ENCODE results near the gene RNF31. TPM values are rescaled to one million over a fixed set of nuclear protein-coding genes. Genes with fewer than 3 reads are reported as not detected.

Gene RNF31
- total and polyA plus RNA-seq, 2 of the 13 experiments (the other 11 are each of a cell fraction or from before 2014, with no cell fraction given), result 48.2 to 86.8 TPM

DNA sequence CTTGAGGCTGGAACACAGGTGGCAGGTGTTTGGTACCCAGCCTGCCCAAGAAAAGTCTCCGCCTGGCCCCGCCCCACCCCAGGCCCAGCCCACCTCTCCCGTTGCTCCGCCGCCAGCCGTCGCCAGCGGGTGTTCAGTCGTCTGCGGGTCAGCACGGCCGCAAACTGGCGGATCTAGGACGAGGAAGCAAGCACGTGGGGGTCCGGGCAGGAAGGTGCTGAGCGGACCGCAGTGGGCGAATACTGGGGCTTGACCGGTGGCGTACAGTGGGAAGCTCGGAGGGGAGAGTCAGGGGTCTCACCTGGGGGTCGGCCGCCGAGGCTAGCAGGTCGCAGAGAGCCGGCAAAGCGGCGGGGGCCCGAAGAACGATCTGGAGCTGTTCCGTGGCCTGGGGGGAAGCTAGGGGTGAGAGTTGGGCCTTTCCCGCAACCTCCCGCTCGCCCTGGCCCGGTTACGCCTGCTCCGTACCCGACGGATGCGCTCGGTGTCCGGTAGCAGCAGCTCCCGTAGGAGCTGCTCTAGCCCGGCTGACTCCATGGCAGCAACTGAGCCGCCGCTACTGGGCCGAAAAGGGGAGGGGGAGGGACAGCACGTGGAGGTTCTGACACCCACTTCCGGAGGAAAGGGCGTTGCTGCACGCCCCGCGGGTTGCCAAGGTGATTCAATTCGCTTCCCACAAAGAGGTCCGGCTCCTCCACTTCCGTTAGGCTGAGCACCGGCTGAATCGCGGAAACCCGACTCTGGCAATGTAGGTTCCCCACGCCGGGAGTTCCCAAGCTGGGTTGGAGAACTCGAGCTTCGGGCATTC lies 41.2 kb downstream of the RNF31 start, which contains the start of gene IPO4 (continued):
- TF ChIP-seq, protein P1, sequence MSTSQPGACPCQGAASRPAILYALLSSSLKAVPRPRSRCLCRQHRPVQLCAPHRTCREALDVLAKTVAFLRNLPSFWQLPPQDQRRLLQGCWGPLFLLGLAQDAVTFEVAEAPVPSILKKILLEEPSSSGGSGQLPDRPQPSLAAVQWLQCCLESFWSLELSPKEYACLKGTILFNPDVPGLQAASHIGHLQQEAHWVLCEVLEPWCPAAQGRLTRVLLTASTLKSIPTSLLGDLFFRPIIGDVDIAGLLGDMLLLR (CRISPR knock-in tag; IDR thresholded peaks at IDR 0.05), result peak; percentile 100
- TF ChIP-seq KAT7 (CRISPR knock-in tag; IDR thresholded peaks at IDR 0.05; ENCODE audit: borderline replicate concordance) (peak; percentile 99), RFX1 (IDR thresholded peaks at IDR 0.05) (peak; percentile 99), ZNF598 (CRISPR knock-in tag; IDR thresholded peaks at IDR 0.05; ENCODE audit: borderline replicate concordance) (peak; percentile 99), KDM5B (CRISPR knock-in tag; IDR thresholded peaks at IDR 0.05; ENCODE audit: borderline replicate concordance) (peak; percentile 100), ZNF260 (CRISPR knock-in tag; IDR thresholded peaks at IDR 0.05; ENCODE audit: borderline replicate concordance, low read depth) (no peak), ZNF333 (CRISPR knock-in tag; IDR thresholded peaks at IDR 0.05; ENCODE audit: borderline replicate concordance) (peak; percentile 99), SMARCE1 (IDR thresholded peaks at IDR 0.05; ENCODE audit: borderline replicate concordance) (no peak), NFE2L1 (CRISPR knock-in tag; IDR thresholded peaks at IDR 0.05; ENCODE audit: borderline replicate concordance) (no peak; the same call in 1 of the 2 replicates), PHF20 (CRISPR knock-in tag; IDR thresholded peaks at IDR 0.05) (no peak), TARDBP (CRISPR knock-in tag; IDR thresholded peaks at IDR 0.05) (peak; percentile 100), GATA4 (IDR thresholded peaks at IDR 0.05; ENCODE audit: borderline replicate concordance, low read depth) (peak; percentile 79; the same call in 1 of the 2 replicates), ZNF350 (CRISPR knock-in tag; IDR thresholded peaks at IDR 0.05; ENCODE audit: borderline replicate concordance, low read depth) (peak; percentile 100)
- TF ChIP-seq, protein P2, sequence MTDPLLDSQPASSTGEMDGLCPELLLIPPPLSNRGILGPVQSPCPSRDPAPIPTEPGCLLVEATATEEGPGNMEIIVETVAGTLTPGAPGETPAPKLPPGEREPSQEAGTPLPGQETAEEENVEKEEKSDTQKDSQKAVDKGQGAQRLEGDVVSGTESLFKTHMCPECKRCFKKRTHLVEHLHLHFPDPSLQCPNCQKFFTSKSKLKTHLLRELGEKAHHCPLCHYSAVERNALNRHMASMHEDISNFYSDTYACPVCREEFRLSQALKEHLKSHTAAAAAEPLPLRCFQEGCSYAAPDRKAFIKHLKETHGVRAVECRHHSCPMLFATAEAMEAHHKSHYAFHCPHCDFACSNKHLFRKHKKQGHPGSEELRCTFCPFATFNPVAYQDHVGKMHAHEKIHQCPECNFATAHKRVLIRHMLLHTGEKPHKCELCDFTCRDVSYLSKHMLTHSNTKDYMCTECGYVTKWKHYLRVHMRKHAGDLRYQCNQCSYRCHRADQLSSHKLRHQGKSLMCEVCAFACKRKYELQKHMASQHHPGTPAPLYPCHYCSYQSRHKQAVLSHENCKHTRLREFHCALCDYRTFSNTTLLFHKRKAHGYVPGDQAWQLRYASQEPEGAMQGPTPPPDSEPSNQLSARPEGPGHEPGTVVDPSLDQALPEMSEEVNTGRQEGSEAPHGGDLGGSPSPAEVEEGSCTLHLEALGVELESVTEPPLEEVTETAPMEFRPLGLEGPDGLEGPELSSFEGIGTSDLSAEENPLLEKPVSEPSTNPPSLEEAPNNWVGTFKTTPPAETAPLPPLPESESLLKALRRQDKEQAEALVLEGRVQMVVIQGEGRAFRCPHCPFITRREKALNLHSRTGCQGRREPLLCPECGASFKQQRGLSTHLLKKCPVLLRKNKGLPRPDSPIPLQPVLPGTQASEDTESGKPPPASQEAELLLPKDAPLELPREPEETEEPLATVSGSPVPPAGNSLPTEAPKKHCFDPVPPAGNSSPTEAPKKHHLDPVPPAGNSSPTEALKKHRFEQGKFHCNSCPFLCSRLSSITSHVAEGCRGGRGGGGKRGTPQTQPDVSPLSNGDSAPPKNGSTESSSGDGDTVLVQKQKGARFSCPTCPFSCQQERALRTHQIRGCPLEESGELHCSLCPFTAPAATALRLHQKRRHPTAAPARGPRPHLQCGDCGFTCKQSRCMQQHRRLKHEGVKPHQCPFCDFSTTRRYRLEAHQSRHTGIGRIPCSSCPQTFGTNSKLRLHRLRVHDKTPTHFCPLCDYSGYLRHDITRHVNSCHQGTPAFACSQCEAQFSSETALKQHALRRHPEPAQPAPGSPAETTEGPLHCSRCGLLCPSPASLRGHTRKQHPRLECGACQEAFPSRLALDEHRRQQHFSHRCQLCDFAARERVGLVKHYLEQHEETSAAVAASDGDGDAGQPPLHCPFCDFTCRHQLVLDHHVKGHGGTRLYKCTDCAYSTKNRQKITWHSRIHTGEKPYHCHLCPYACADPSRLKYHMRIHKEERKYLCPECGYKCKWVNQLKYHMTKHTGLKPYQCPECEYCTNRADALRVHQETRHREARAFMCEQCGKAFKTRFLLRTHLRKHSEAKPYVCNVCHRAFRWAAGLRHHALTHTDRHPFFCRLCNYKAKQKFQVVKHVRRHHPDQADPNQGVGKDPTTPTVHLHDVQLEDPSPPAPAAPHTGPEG (CRISPR knock-in tag; IDR thresholded peaks at IDR 0.05), result peak; percentile 92
- TF ChIP-seq, protein P3, sequence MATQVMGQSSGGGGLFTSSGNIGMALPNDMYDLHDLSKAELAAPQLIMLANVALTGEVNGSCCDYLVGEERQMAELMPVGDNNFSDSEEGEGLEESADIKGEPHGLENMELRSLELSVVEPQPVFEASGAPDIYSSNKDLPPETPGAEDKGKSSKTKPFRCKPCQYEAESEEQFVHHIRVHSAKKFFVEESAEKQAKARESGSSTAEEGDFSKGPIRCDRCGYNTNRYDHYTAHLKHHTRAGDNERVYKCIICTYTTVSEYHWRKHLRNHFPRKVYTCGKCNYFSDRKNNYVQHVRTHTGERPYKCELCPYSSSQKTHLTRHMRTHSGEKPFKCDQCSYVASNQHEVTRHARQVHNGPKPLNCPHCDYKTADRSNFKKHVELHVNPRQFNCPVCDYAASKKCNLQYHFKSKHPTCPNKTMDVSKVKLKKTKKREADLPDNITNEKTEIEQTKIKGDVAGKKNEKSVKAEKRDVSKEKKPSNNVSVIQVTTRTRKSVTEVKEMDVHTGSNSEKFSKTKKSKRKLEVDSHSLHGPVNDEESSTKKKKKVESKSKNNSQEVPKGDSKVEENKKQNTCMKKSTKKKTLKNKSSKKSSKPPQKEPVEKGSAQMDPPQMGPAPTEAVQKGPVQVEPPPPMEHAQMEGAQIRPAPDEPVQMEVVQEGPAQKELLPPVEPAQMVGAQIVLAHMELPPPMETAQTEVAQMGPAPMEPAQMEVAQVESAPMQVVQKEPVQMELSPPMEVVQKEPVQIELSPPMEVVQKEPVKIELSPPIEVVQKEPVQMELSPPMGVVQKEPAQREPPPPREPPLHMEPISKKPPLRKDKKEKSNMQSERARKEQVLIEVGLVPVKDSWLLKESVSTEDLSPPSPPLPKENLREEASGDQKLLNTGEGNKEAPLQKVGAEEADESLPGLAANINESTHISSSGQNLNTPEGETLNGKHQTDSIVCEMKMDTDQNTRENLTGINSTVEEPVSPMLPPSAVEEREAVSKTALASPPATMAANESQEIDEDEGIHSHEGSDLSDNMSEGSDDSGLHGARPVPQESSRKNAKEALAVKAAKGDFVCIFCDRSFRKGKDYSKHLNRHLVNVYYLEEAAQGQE (IDR thresholded peaks at IDR 0.05; ENCODE audit: borderline replicate concordance in 1 of 2, low read depth in 1 of 2, low read length in 2 of 2), result peak in 1 of 2 experiments; percentile 78; a peak in 2 of 4 replicates
- TF ChIP-seq, protein P4, sequence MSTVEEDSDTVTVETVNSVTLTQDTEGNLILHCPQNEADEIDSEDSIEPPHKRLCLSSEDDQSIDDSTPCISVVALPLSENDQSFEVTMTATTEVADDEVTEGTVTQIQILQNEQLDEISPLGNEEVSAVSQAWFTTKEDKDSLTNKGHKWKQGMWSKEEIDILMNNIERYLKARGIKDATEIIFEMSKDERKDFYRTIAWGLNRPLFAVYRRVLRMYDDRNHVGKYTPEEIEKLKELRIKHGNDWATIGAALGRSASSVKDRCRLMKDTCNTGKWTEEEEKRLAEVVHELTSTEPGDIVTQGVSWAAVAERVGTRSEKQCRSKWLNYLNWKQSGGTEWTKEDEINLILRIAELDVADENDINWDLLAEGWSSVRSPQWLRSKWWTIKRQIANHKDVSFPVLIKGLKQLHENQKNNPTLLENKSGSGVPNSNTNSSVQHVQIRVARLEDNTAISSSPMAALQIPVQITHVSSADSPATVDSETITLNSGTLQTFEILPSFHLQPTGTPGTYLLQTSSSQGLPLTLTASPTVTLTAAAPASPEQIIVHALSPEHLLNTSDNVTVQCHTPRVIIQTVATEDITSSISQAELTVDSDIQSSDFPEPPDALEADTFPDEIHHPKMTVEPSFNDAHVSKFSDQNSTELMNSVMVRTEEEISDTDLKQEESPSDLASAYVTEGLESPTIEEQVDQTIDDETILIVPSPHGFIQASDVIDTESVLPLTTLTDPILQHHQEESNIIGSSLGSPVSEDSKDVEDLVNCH (CRISPR knock-in tag; IDR thresholded peaks at IDR 0.05), result no peak

Data from HepG2 (cell line).